GM12891 (cell line): Measurements from ENCODE around the gene STAT5B.

Experiments
- POLR2A ChIP-seq: IDR thresholded peaks from 2 replicates; pipeline ENCODE4 v1.6.1; 2011; ENCODE audit warnings: low read depth, low read length, control low read depth
- POLR2AphosphoS5 ChIP-seq: IDR thresholded peaks from 2 replicates; pipeline ENCODE4 v1.6.1; 2011; ENCODE audit warnings: low read depth, low read length, control low read depth

DNA sequence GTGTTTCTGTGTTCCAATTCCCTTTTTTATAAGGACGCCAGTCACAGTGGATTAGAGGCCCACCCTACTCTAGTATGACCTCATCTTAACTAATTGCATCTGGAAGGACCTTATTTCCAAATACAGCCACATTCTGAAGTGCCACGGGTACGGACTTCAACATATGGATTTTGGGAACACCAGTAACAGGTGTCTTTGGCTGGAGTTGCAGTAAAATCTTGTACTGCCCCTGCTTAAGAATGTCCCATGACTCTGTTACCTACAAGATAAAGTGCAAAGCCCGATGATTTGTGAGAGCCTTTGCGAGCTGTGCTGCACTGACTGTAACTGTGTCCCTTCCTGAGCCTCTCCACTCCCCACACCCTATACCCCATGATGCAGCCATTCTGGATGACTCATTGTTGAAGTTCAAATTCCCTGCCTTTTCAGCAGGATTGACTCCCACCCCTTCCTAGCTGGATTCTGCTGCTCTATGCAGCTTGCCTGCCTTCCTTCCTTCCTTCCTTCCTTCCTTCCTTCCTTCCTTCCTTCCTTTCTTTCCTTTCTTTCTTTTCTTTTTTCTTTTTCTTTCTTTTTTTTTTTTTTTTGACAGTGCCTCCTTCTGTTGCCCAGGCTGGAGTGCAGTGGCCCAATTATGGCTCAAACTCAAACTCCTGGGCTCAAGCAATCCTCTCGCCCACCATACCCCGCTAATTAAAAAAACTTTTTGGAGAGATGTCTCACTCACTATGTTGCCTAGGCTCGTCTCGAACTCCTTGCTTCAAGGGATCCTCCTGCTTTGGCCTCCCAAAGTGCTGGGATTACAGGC, 93.1 kb downstream of the STAT5B start:
- TF ChIP-seq POLR2A (no peak), POLR2AphosphoS5 (no peak)
